ENCODE measurements around the gene STEAP2.

DNA sequence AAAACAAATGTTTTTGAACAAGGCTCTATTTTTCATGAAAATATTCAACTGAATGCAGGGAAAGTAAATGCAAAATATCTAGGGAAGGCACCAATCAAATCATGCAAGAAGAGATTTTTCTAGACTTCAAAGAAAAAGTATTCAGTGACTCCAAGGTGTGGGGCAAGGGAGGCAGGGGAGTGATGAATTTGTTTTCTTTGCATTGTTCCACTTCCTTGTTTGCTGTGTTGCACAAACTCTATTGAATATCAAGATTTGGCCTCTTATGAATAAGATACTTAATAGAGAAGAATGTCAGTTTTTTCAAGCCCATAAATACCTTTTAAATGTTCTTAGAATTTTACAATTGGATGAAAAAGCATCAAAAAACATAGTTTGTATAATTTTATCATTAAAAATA, 30.9 kb upstream of the STEAP2 start:
- TF ChIP-seq, protein P1, sequence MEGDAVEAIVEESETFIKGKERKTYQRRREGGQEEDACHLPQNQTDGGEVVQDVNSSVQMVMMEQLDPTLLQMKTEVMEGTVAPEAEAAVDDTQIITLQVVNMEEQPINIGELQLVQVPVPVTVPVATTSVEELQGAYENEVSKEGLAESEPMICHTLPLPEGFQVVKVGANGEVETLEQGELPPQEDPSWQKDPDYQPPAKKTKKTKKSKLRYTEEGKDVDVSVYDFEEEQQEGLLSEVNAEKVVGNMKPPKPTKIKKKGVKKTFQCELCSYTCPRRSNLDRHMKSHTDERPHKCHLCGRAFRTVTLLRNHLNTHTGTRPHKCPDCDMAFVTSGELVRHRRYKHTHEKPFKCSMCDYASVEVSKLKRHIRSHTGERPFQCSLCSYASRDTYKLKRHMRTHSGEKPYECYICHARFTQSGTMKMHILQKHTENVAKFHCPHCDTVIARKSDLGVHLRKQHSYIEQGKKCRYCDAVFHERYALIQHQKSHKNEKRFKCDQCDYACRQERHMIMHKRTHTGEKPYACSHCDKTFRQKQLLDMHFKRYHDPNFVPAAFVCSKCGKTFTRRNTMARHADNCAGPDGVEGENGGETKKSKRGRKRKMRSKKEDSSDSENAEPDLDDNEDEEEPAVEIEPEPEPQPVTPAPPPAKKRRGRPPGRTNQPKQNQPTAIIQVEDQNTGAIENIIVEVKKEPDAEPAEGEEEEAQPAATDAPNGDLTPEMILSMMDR (IDR thresholded peaks at IDR 0.05), result no peak
- TF ChIP-seq POLR2A (IDR thresholded peaks at IDR 0.05; ENCODE audit: low read depth), result no peak

Data from esophagus muscularis mucosa (tissue), 3 donors.